Fibroblast of skin of scalp (primary cell): ENCODE results near the gene SEPTIN5.

ENCODE experiments used
- DNase-seq: peaks from one replicate; pipeline ENCODE4 v3.0.0-alpha.2; 2013

The SEPTIN5 gene

GRCh38 chr22:19750507-19751490 is 36.5 kb downstream of the SEPTIN5 start:
- peak; percentile 45 for DNase-seq

GRCh38 chr22:19751497-19752245 is 37.4 kb downstream of the SEPTIN5 start:
- DNase-seq: no peak

GRCh38 chr22:19753090-19753842 is 39.0 kb downstream of the SEPTIN5 start:
- no peak for DNase-seq

GRCh38 chr22:19753996-19754700 is 39.8 kb downstream of the SEPTIN5 start:
- DNase-seq: no peak

- DNase-seq: no peak
Measured at GRCh38 chr22:19754701-19755144, 40.4 kb downstream of the SEPTIN5 start.

- no peak for DNase-seq
Measured at GRCh38 chr22:19755145-19755710, 40.9 kb downstream of the SEPTIN5 start.

GRCh38 chr22:19755722-19756287 is 41.5 kb downstream of the SEPTIN5 start:
- no peak for DNase-seq

GRCh38 chr22:19756288-19757128 is 42.2 kb downstream of the SEPTIN5 start:
- no peak for DNase-seq

- DNase-seq: no peak
Measured at GRCh38 chr22:19757140-19757984, 43.1 kb downstream of the SEPTIN5 start.

GRCh38 chr22:19757985-19758895 is 43.9 kb downstream of the SEPTIN5 start:
- DNase-seq: no peak

- no peak for DNase-seq
Measured at GRCh38 chr22:19758896-19759426, 44.7 kb downstream of the SEPTIN5 start.

- DNase-seq: no peak
Measured at GRCh38 chr22:19759427-19760057, 45.2 kb downstream of the SEPTIN5 start.

GRCh38 chr22:19760058-19760950 is 46.0 kb downstream of the SEPTIN5 start, which contains the start of gene TBX1:
TSS of gene TBX1 (plus strand) at chr22:19760778. CDS start at chr22:19760844, 66 bp downstream.
- DNase-seq: no peak

GRCh38 chr22:19760951-19761724 is 46.8 kb downstream of the SEPTIN5 start:
- DNase-seq: no peak
